ENCODE results near the gene AASDHPPT. TPM values are rescaled to one million over a fixed set of nuclear protein-coding genes. Genes with fewer than 3 reads are reported as not detected.
"Not testable (repeated sequence)": the region's sequence is repeated elsewhere in the genome, so short reads cannot be mapped to it uniquely, and the experiment has no call there.

AASDHPPT gene
- total RNA-seq, 1 donor from 2014 or later = 49.6 TPM

DNA sequence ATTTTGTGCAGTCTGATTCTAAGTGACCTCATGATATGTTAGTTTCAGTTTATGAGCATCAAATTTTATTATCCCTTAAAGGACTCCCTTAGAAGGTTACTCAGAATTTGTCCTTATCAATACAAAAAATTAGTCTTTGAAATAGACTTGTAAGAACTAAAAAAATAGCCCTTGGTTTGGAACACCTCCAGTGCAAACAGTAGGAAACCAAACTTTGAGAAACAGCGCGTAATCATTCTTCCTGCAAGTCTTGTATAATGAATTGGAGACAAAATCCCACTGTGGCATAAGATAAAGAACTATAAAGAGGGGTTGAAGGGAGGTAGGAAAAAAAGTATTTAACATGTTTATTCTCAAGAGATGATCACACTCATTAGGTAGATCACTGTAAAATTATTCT lies 44.6 kb upstream of the AASDHPPT start:
- H3K4me1 Mint-ChIP-seq (ENCODE audit: unreplicated experiment) = no peaks in the 10 kb centered on the region
- no peaks in the 10 kb centered on the region for H3K36me3 Mint-ChIP-seq (ENCODE audit: unreplicated experiment)
- DNase-seq (ENCODE audit: extremely low spot score, unreplicated experiment) = no peak
- no peak overlapping the region for H3K4me3 Mint-ChIP-seq (ENCODE audit: unreplicated experiment)
- TF ChIP-seq, protein P1, sequence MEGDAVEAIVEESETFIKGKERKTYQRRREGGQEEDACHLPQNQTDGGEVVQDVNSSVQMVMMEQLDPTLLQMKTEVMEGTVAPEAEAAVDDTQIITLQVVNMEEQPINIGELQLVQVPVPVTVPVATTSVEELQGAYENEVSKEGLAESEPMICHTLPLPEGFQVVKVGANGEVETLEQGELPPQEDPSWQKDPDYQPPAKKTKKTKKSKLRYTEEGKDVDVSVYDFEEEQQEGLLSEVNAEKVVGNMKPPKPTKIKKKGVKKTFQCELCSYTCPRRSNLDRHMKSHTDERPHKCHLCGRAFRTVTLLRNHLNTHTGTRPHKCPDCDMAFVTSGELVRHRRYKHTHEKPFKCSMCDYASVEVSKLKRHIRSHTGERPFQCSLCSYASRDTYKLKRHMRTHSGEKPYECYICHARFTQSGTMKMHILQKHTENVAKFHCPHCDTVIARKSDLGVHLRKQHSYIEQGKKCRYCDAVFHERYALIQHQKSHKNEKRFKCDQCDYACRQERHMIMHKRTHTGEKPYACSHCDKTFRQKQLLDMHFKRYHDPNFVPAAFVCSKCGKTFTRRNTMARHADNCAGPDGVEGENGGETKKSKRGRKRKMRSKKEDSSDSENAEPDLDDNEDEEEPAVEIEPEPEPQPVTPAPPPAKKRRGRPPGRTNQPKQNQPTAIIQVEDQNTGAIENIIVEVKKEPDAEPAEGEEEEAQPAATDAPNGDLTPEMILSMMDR (IDR thresholded peaks at IDR 0.05) = no peak
- H3K27me3 Mint-ChIP-seq (ENCODE audit: unreplicated experiment) = peaks cover 31% of the 10 kb centered on the region
- no peak overlapping the region for H3K27ac Mint-ChIP-seq (ENCODE audit: unreplicated experiment)
- H3K9me3 Mint-ChIP-seq (ENCODE audit: unreplicated experiment) = no peaks in the 10 kb centered on the region

GRCh38 chr11:106043540-106043939 lies 33.9 kb upstream of the AASDHPPT start:
- peaks cover 7% of the 10 kb centered on the region for H3K27me3 Mint-ChIP-seq (ENCODE audit: unreplicated experiment)
- no peaks in the 10 kb centered on the region for H3K9me3 Mint-ChIP-seq (ENCODE audit: unreplicated experiment)
- TF ChIP-seq, protein P1 (IDR thresholded peaks at IDR 0.05) = no peak
- H3K36me3 Mint-ChIP-seq (ENCODE audit: unreplicated experiment) = no peaks in the 10 kb centered on the region
- no peak overlapping the region for H3K4me3 Mint-ChIP-seq (ENCODE audit: unreplicated experiment)
- no peak overlapping the region for H3K27ac Mint-ChIP-seq (ENCODE audit: unreplicated experiment)
- DNase-seq (ENCODE audit: extremely low spot score, unreplicated experiment) = no peak
- no peaks in the 10 kb centered on the region for H3K4me1 Mint-ChIP-seq (ENCODE audit: unreplicated experiment)

DNA sequence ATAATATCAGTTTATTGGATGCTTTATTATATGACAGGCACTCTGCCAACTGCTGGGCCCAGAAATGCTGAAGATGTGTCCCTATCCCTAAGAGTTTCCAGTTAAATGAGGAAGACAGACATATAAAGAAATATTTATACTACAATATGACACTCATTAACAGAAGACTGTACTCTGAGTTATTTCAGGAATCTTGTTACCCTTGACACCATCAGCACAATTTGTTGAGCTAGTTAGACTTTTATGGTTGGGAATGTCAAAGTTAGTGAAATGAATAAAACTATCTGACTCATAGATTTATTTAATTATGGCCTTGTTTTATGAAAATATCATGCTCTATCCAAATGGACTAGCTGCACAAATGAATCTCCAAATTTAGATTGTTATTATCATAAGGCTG lies 29.8 kb upstream of the AASDHPPT start:
- Mint-ChIP-seq H3K27me3 (ENCODE audit: unreplicated experiment) (peaks cover 6% of the 10 kb centered on the region), H3K4me3 (ENCODE audit: unreplicated experiment) (no peak overlapping the region), H3K27ac (ENCODE audit: unreplicated experiment) (no peak overlapping the region), H3K9me3 (ENCODE audit: unreplicated experiment) (no peaks in the 10 kb centered on the region), H3K36me3 (ENCODE audit: unreplicated experiment) (no peaks in the 10 kb centered on the region), H3K4me1 (ENCODE audit: unreplicated experiment) (no peaks in the 10 kb centered on the region)
- TF ChIP-seq, protein P1 (IDR thresholded peaks at IDR 0.05) = no peak
- no peak for DNase-seq (ENCODE audit: extremely low spot score, unreplicated experiment)

DNA sequence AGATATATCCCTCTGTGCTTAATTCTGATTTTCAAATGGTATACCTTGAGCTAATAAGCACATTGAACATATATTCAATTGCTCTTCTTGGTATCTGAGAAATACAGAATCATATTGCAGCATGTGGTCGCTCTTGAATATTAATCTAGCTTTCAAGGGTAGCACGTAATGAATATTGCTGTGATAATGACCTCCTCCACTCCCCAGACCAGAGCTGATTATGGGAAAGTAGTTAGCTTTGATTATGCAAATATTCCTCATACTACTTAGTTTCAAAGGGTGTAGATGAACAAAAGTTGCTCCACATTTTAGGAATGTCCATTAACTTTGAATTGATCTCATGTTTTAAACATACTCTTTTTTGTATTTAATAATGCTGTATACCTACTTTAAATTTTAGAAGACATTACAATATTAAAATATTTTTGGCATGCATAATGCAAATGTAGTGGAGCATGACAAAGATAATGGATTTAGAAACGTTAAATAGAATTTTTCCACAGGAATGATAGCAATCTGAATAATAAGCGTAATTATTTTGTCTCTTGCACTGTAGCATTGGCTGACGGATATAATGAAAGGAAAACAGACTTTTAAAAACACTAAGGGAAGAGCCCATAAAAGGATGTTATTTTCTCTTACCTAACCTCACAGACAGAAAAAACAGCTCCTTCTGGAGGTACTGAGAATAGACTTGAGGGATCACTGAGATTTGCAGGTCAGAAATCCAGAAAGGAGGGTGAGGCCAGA lies 27.6 kb upstream of the AASDHPPT start:
- no peak overlapping the region for H3K27ac Mint-ChIP-seq (ENCODE audit: unreplicated experiment)
- TF ChIP-seq, protein P1 (IDR thresholded peaks at IDR 0.05) = no peak
- no peaks in the 10 kb centered on the region for H3K4me1 Mint-ChIP-seq (ENCODE audit: unreplicated experiment)
- no peaks in the 10 kb centered on the region for H3K9me3 Mint-ChIP-seq (ENCODE audit: unreplicated experiment)
- H3K36me3 Mint-ChIP-seq (ENCODE audit: unreplicated experiment) = peaks cover 6% of the 10 kb centered on the region
- H3K27me3 Mint-ChIP-seq (ENCODE audit: unreplicated experiment) = no peaks in the 10 kb centered on the region
- H3K4me3 Mint-ChIP-seq (ENCODE audit: unreplicated experiment) = no peak overlapping the region
- no peak for DNase-seq (ENCODE audit: extremely low spot score, unreplicated experiment)

DNA sequence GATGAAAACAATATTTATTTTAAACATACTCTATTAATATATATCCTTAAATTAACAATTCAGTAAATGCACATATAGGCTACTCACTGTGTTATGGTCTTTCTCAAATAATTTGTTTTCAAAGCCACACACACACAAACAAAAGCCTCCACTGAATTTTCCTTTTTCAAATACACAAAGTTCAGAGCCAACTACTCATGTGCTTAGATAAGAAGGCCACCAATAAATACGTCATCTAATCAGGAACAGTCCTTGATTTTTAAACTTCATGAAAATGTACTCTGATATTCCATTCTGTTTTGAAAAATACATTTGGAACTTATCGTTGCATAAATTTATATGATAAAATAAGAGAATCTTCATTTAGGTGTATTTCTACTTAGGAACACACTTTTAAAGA lies 26.4 kb upstream of the AASDHPPT start:
- Mint-ChIP-seq H3K9me3 (ENCODE audit: unreplicated experiment) (no peaks in the 10 kb centered on the region), H3K4me3 (ENCODE audit: unreplicated experiment) (no peak overlapping the region), H3K4me1 (ENCODE audit: unreplicated experiment) (no peaks in the 10 kb centered on the region), H3K27me3 (ENCODE audit: unreplicated experiment) (no peaks in the 10 kb centered on the region), H3K27ac (ENCODE audit: unreplicated experiment) (no peak overlapping the region), H3K36me3 (ENCODE audit: unreplicated experiment) (peaks cover 6% of the 10 kb centered on the region)
- no peak for DNase-seq (ENCODE audit: extremely low spot score, unreplicated experiment)
- TF ChIP-seq, protein P1 (IDR thresholded peaks at IDR 0.05) = no peak

DNA sequence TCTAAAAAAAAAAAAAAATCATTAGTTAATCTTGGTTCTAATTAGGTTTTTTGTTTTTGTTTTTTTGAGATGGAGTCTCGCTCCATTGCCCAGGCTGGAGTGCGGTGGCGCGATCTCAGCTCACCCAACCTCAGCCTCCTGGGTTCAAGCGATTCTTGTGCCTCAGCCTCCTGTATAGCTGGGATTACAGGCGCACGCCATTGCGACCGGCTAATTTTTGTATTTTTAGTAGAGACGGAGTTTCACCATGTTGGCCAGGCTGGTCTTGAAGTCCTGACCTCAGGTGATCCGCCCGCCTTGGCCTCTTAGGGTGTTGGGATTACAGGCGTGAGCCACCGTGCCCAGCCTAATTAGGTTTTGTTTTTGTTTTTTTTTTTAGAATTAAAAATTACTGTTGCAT lies 19.1 kb upstream of the AASDHPPT start:
- not testable (repeated sequence) for H3K4me3 Mint-ChIP-seq (ENCODE audit: unreplicated experiment); H3K27ac Mint-ChIP-seq (ENCODE audit: unreplicated experiment); H3K4me1 Mint-ChIP-seq (ENCODE audit: unreplicated experiment); H3K9me3 Mint-ChIP-seq (ENCODE audit: unreplicated experiment); H3K27me3 Mint-ChIP-seq (ENCODE audit: unreplicated experiment); DNase-seq (ENCODE audit: extremely low spot score, unreplicated experiment)
- peaks cover 10% of the 10 kb centered on the region for H3K36me3 Mint-ChIP-seq (ENCODE audit: unreplicated experiment)
